ENCODE measurements around the gene SGCA. TPM values are rescaled to one million over a fixed set of nuclear protein-coding genes. Genes with fewer than 3 reads are reported as not detected.

Gene SGCA
- polyA plus RNA-seq, 1 donor (not counting 4 experiments of a cell fraction or from before 2014, with no cell fraction given): not detected

- Histone ChIP-seq H3K4me2 (ENCODE audit: control insufficient read depth, extremely low read depth, insufficient read depth, low read depth, low read length) (no peak overlapping the region), H3K4me3 (ENCODE audit: control insufficient read depth in 2 of 3, extremely low read depth in 1 of 3, insufficient read depth in 2 of 3, low read depth in 1 of 3, low read length in 3 of 3) (no peak overlapping the region), H3K9me1 (ENCODE audit: control insufficient read depth, extremely low read depth, insufficient read depth, low read length) (no peaks in the 10 kb centered on the region), H2AFZ (ENCODE audit: control insufficient read depth, low read length) (no peak overlapping the region), H3K4me1 (ENCODE audit: control insufficient read depth, extremely low read depth, insufficient read depth, low read length) (peaks cover 12% of the 10 kb centered on the region), H3K36me3 (ENCODE audit: control insufficient read depth in 2 of 2, extremely low read depth in 1 of 2, insufficient read depth in 2 of 2, low read length in 2 of 2) (peaks cover 9 to 11% of the 10 kb centered on the region in 2 experiments), H3K79me2 (ENCODE audit: control insufficient read depth, insufficient read depth, low read length) (no peaks in the 10 kb centered on the region), H3K27me3 (ENCODE audit: control insufficient read depth, extremely low read depth, insufficient read depth, low read length) (peaks cover 24% of the 10 kb centered on the region), H3K9ac (ENCODE audit: control insufficient read depth, extremely low read depth, insufficient read depth, low read length) (no peak overlapping the region), H3K9me3 (ENCODE audit: control insufficient read depth, low read depth, low read length) (no peaks in the 10 kb centered on the region), H4K20me1 (ENCODE audit: control insufficient read depth, extremely low read depth, insufficient read depth, low read length) (no peaks in the 10 kb centered on the region), H3K27ac (ENCODE audit: control insufficient read depth, insufficient read depth, low read length) (no peak overlapping the region)
- TF ChIP-seq EZH2 (IDR thresholded peaks at IDR 0.05; ENCODE audit: low read length): peak; percentile 48
- TF ChIP-seq, protein P1, sequence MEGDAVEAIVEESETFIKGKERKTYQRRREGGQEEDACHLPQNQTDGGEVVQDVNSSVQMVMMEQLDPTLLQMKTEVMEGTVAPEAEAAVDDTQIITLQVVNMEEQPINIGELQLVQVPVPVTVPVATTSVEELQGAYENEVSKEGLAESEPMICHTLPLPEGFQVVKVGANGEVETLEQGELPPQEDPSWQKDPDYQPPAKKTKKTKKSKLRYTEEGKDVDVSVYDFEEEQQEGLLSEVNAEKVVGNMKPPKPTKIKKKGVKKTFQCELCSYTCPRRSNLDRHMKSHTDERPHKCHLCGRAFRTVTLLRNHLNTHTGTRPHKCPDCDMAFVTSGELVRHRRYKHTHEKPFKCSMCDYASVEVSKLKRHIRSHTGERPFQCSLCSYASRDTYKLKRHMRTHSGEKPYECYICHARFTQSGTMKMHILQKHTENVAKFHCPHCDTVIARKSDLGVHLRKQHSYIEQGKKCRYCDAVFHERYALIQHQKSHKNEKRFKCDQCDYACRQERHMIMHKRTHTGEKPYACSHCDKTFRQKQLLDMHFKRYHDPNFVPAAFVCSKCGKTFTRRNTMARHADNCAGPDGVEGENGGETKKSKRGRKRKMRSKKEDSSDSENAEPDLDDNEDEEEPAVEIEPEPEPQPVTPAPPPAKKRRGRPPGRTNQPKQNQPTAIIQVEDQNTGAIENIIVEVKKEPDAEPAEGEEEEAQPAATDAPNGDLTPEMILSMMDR (optimal IDR thresholded peaks at IDR 0.05 in 1 of 3, IDR thresholded peaks at IDR 0.05 in 1 of 3, conservative IDR thresholded peaks at IDR 0.05 in 1 of 3; ENCODE audit: extremely low read depth in 1 of 3, insufficient read depth in 2 of 3, low read length in 3 of 3): no peak
- dilution Hi-C loops (cut with MboI; ENCODE audit: extremely low pct_ligation_motif_present, low sequenced_read_pairs): no loop called here
- FAIRE-seq: no peak
- DNase-seq (ENCODE audit: low read depth, low spot score): no peak
Observed at GRCh38 chr17:50130559-50131305, 35.1 kb upstream of the SGCA start.

- Histone ChIP-seq H4K20me1 (ENCODE audit: control insufficient read depth, extremely low read depth, insufficient read depth, low read length) (no peaks in the 10 kb centered on the region), H3K9ac (ENCODE audit: control insufficient read depth, extremely low read depth, insufficient read depth, low read length) (no peak overlapping the region), H3K27me3 (ENCODE audit: control insufficient read depth, extremely low read depth, insufficient read depth, low read length) (peaks cover 24% of the 10 kb centered on the region), H2AFZ (ENCODE audit: control insufficient read depth, low read length) (no peak overlapping the region), H3K27ac (ENCODE audit: control insufficient read depth, insufficient read depth, low read length) (no peak overlapping the region), H3K9me3 (ENCODE audit: control insufficient read depth, low read depth, low read length) (no peaks in the 10 kb centered on the region), H3K36me3 (ENCODE audit: control insufficient read depth in 2 of 2, extremely low read depth in 1 of 2, insufficient read depth in 2 of 2, low read length in 2 of 2) (peaks cover 16 to 18% of the 10 kb centered on the region in 2 experiments), H3K4me3 (ENCODE audit: control insufficient read depth in 2 of 3, extremely low read depth in 1 of 3, insufficient read depth in 2 of 3, low read depth in 1 of 3, low read length in 3 of 3) (no peak overlapping the region), H3K4me1 (ENCODE audit: control insufficient read depth, extremely low read depth, insufficient read depth, low read length) (peaks cover 12% of the 10 kb centered on the region), H3K79me2 (ENCODE audit: control insufficient read depth, insufficient read depth, low read length) (no peaks in the 10 kb centered on the region), H3K4me2 (ENCODE audit: control insufficient read depth, extremely low read depth, insufficient read depth, low read depth, low read length) (no peak overlapping the region), H3K9me1 (ENCODE audit: control insufficient read depth, extremely low read depth, insufficient read depth, low read length) (no peaks in the 10 kb centered on the region)
- FAIRE-seq (no peak), DNase-seq (ENCODE audit: low read depth, low spot score) (no peak)
- dilution Hi-C loops (cut with MboI; ENCODE audit: extremely low pct_ligation_motif_present, low sequenced_read_pairs): no loop called here
- TF ChIP-seq, protein P1 (optimal IDR thresholded peaks at IDR 0.05 in 1 of 3, IDR thresholded peaks at IDR 0.05 in 1 of 3, conservative IDR thresholded peaks at IDR 0.05 in 1 of 3; ENCODE audit: extremely low read depth in 1 of 3, insufficient read depth in 2 of 3, low read length in 3 of 3): no peak
- no peak for TF ChIP-seq EZH2 (IDR thresholded peaks at IDR 0.05; ENCODE audit: low read length)
Observed at GRCh38 chr17:50132104-50132794, 33.6 kb upstream of the SGCA start.

All from keratinocyte (primary cell).